GM18867 (cell line): Measurements from ENCODE around the gene BMAL1.

ENCODE experiments used
- ATAC-seq: cut with Tn5 transposase; IDR thresholded peaks from one replicate; pipeline ENCODE4 v1.9.1; 2021; ENCODE audit warnings: mild to moderate bottlenecking, moderate library complexity; ENCODE audit not compliant: unreplicated experiment

Gene BMAL1

DNA sequence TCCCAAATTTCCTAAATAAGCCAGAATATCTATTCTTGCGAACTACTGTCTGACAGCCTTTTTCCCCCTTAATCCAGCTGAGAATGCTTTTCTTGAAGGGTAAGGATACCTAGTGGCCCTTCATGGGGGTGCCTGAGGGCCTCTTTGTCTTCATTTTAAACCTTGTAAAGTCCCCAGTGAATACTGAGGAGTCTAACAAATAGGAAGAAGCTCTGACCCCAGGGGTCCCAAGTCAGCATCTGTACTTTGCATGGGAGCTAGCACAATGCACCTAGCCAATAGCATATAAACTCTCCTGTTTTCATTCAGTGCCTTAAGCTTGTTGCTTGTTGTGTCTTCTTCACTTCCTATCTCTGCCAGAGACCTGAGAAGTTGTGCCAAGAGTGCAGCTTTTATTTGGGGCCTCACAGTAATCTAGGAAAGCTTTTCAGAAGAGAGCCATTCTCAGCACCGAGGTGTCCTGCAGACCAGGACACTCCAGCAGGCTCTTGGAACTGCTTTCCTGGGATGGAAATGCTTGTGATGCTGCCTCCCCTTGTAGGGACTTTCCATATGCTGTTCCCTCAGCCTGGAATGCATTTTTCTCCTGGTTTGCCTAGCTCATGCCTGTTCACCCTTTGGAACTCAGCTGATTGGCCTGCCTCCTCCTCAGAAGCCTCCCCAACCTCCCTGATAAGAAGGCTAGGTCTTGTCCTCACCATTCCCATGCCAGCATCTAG lies 37.2 kb downstream of the BMAL1 start:
- no peak for ATAC-seq

GRCh38 chr11:13315517-13316432 lies 38.2 kb downstream of the BMAL1 start:
- no peak for ATAC-seq

DNA sequence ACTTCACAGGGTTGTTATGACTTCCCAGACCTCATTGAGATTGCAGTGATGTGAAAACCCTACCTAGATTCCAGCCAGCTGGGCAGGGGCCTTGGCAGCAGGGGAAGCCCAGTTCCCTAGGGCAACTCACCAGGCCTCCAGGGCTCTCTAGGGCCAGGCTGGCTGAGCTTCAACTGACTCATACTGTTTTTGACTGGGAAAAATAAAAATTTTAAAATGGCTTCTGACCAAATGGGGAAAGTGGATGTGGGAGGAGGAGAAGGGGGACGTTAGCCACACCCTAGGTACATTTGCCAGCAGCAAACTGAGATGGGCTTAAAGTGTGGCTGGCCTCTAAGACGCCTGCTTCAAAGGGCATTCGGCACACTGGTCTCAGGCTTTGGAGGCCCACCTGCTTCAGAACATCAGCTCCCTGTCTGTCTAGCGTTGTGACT lies 39.0 kb downstream of the BMAL1 start:
- no peak for ATAC-seq

GRCh38 chr11:13317293-13318080 lies 39.9 kb downstream of the BMAL1 start:
- no peak for ATAC-seq

GRCh38 chr11:13318498-13319295 lies 41.1 kb downstream of the BMAL1 start:
- peak; percentile 81 for ATAC-seq

DNA sequence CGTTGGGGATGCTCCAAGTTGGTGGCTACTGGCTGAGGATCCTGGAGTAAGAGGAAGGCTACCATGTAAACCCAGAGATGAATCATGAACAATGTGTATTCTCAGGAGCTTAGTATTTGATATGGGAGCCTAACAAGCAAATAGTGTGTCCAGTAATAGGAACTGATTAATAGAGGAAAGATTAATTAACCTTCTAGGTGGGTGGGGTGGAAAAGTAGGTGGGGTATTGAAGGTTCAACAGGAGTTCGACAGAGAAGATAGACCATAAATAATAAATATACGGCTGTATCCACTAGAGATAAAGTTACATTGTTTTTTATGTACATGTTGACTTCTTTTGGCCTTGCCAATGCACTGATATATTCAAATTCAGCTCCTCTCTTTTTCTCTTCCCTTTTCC lies 43.1 kb downstream of the BMAL1 start:
- no peak for ATAC-seq

DNA sequence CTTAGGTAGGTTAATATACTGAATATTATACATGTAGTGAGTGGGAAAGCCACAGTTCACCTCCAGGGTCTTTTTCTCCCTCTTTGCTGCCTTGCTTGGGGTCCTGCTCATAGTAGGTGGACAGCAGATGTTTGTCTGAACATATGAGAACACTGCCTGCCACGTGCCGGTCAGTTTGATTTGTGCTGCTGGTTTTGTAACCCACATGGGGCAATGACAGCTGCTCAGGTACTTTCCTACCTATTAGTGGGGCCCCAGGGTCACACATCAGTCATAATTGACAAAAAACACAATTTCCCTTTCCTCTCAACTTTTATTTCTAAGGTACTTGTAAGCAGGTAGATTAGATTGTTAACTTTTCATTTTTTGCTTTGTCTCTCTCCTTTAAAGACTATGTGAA lies 43.8 kb downstream of the BMAL1 start:
- no peak for ATAC-seq

GRCh38 chr11:13324141-13324540 lies 46.6 kb downstream of the BMAL1 start:
- ATAC-seq = no peak

GRCh38 chr11:13324709-13325108 lies 47.1 kb downstream of the BMAL1 start:
- no peak for ATAC-seq

GRCh38 chr11:13327421-13327820 lies 49.8 kb downstream of the BMAL1 start:
- no peak for ATAC-seq

- no peak for ATAC-seq
Measured at GRCh38 chr11:13328286-13328685, 50.7 kb downstream of the BMAL1 start.

- ATAC-seq = no peak
Measured at GRCh38 chr11:13329670-13330356, 52.2 kb downstream of the BMAL1 start.

DNA sequence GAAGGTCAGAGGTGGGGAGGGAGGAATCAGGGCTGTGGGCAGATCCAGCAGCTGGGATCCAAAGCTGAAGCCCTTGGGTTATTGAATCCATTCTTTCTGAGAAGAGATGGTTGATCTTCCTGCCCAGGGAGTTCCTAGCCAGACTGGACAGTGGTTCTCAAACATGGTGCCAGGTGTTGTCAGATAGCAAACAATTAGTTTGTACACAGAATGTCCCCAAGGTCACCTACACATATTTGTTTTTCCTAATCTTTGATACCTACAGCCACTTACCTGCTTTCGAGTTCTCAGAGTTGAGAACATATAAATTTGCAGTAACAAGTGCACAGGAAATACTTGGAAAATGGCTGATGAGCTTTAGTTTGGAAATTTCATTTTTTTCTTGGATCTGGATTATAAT lies 54.5 kb downstream of the BMAL1 start:
- no peak for ATAC-seq

GRCh38 chr11:13333456-13333957 lies 55.9 kb downstream of the BMAL1 start:
- ATAC-seq = peak; percentile 32

DNA sequence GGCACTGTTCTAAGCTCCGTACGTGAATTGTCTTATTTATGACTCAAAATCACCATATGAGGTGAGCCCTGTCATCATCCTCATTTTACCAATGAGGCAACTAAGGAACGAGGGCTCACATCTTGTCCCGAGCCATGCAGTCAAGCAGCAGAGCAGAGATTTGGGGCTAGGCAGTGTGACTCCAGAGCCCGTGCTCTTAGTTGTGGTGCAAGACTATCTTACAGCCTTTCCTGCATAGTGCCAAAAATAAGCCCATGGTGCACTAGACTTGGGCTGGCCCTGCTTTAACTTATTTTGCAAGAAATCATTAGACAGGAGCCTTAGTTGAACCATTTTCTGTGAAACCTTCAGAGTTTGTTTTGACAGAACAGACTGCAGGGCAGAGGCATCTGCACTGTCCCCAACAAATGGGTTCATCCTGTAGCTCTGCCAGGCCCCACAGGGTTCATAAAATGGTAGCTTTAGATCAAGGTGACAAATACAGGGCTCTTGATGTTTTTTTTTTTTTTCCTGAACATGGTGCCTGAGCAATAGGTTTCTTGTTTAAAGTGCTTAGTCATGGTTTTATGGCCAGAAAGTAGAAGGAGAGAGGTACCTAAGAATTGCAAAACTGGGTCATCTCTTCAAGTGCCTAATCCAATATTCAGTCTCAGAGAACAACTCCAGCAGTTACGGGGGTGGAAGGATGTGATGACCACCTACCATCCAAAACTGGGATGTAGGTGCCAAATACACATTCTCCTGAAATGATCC lies 56.6 kb downstream of the BMAL1 start:
- no peak for ATAC-seq

- peak; percentile 44 for ATAC-seq
Measured at GRCh38 chr11:13335319-13335718, 57.7 kb downstream of the BMAL1 start.

DNA sequence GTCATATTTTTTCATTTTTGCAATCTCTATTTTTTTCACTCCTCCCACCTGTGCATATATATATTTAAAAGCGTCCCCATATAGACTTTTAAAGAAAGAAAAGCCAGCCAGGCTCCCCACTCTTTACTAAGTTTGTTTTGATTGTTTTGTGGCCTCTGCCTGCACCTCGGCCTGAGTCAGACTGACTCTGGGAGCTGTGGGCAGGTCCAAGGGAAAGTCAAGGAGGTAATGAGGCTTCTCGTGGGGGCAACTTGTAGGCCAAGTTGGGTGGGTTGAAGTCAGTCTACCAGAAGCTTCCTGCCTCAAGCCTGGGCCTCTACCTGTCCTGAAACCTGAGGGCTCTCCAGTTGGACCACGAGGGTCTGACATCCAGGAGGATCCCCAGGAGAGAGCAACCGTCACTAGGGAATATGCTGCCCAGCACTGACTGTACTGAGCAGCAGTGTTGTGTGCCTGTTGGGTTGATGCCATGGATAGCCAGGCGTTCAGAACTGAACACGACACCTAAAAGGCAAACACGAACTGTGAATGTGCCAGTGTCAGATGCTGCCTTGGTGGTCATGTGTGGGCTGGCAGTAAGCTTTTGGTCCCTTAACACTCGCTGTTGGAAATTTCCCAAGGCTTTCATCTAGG lies 58.8 kb downstream of the BMAL1 start:
- ATAC-seq = no peak

GRCh38 chr11:13338019-13338426 lies 60.4 kb downstream of the BMAL1 start:
- peak; percentile 35 for ATAC-seq
